Measurements from ENCODE around the gene MSLN.

MSLN gene

DNA sequence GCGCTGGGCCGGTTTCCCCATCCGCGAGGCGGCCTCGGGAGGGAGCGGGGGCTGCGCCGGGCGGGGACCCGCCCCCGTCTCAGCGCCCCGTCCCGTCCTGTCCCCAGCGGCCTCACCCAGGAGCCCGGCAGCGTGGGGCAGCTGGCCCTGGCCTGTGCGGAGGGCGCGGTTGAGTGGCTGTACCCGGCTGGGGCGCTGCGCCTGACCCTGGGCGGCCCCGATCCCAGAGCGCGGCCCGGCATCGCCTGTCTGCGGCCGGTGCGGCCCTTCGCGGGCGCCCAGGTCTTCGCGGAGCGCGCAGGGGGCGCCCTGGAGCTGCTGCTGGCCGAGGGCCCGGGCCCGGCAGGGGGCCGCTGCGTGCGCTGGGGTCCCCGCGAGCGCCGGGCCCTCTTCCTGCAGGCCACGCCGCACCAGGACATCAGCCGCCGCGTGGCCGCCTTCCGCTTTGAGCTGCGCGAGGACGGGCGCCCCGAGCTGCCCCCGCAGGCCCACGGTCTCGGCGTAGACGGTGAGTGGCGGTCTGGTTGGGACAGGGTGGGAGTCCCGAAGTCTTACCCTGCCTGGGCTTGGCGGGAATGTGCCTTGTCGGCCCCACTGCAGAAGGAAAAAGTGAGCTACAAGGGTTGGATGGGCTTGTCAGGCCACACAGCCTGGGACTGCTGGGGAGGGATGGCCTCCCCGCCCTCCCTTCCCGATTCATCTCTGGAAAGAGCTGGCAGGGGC is 44.9 kb upstream of the MSLN start:
- H3K27ac ChIP-seq (ENCODE audit: low read depth, low read length, poor library complexity, severe bottlenecking): no peak overlapping the region
- peaks cover 24% of the 10 kb centered on the region for H3K4me1 ChIP-seq (ENCODE audit: insufficient read depth, low read length, severe bottlenecking)
- TF ChIP-seq, protein P1, sequence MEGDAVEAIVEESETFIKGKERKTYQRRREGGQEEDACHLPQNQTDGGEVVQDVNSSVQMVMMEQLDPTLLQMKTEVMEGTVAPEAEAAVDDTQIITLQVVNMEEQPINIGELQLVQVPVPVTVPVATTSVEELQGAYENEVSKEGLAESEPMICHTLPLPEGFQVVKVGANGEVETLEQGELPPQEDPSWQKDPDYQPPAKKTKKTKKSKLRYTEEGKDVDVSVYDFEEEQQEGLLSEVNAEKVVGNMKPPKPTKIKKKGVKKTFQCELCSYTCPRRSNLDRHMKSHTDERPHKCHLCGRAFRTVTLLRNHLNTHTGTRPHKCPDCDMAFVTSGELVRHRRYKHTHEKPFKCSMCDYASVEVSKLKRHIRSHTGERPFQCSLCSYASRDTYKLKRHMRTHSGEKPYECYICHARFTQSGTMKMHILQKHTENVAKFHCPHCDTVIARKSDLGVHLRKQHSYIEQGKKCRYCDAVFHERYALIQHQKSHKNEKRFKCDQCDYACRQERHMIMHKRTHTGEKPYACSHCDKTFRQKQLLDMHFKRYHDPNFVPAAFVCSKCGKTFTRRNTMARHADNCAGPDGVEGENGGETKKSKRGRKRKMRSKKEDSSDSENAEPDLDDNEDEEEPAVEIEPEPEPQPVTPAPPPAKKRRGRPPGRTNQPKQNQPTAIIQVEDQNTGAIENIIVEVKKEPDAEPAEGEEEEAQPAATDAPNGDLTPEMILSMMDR (IDR thresholded peaks at IDR 0.05; ENCODE audit: low read length): peak; percentile 13; the same call in 1 of the 2 replicates
- no peak for TF ChIP-seq EZH2 (IDR thresholded peaks at IDR 0.05; ENCODE audit: borderline replicate concordance, low read length)
- no peak overlapping the region for H2AFZ ChIP-seq (ENCODE audit: low read length)
- peak overlapping the region; percentile 78 for H3K4me2 ChIP-seq (ENCODE audit: low read length)
- no peaks in the 10 kb centered on the region for H3K9me2 ChIP-seq (ENCODE audit: low read depth, low read length)
- peak overlapping the region; percentile 57 for H3K4me3 ChIP-seq (ENCODE audit: low read depth, low read length, poor library complexity, severe bottlenecking)
- H3K36me3 ChIP-seq (ENCODE audit: insufficient read depth, low read length): no peaks in the 10 kb centered on the region
- peaks cover 22% of the 10 kb centered on the region for H3K27me3 ChIP-seq (ENCODE audit: insufficient read depth, low read length)
- no peak overlapping the region; the same call in 1 of the 2 replicates for H3K9ac ChIP-seq (ENCODE audit: low read length)
- H3F3A ChIP-seq (ENCODE audit: insufficient read depth, low read length): no peaks in the 10 kb centered on the region
- H4K20me1 ChIP-seq (ENCODE audit: insufficient read depth, low read length): no peaks in the 10 kb centered on the region
- no peaks in the 10 kb centered on the region for H3K9me3 ChIP-seq (ENCODE audit: low read length)
- H3K79me2 ChIP-seq (ENCODE audit: insufficient read depth, low read length): no peaks in the 10 kb centered on the region

DNA sequence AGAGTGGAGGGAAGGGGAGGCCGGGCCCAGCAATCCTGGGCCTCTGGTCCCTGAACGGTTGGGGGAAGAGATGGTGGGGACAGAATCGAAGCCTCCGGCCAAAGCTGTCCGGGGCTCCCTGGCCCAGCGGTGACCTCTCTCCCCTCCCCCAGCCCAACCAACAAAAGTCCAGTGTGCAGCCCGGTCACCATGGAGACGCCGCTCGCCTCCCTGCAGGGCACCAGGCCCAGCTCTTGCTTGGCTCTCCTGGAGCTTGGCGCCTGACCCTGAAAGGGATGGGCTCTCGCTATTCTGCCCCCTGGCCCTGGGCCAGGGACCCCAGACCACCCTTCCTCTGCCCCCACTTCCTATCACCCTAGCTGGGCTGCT is 44.4 kb upstream of the MSLN start:
- Histone ChIP-seq H3K27me3 (ENCODE audit: insufficient read depth, low read length) (peaks cover 18% of the 10 kb centered on the region), H3K9me2 (ENCODE audit: low read depth, low read length) (no peaks in the 10 kb centered on the region), H3K9ac (ENCODE audit: low read length) (no peak overlapping the region), H3K4me1 (ENCODE audit: insufficient read depth, low read length, severe bottlenecking) (peaks cover 24% of the 10 kb centered on the region), H3K4me2 (ENCODE audit: low read length) (peak overlapping the region; percentile 78; the same call in 1 of the 2 replicates), H3K27ac (ENCODE audit: low read depth, low read length, poor library complexity, severe bottlenecking) (no peak overlapping the region), H3K36me3 (ENCODE audit: insufficient read depth, low read length) (no peaks in the 10 kb centered on the region), H3K9me3 (ENCODE audit: low read length) (no peaks in the 10 kb centered on the region), H3F3A (ENCODE audit: insufficient read depth, low read length) (no peaks in the 10 kb centered on the region), H3K79me2 (ENCODE audit: insufficient read depth, low read length) (no peaks in the 10 kb centered on the region), H2AFZ (ENCODE audit: low read length) (no peak overlapping the region), H4K20me1 (ENCODE audit: insufficient read depth, low read length) (no peaks in the 10 kb centered on the region), H3K4me3 (ENCODE audit: low read depth, low read length, poor library complexity, severe bottlenecking) (no peak overlapping the region)
- no peak for TF ChIP-seq EZH2 (IDR thresholded peaks at IDR 0.05; ENCODE audit: borderline replicate concordance, low read length)
- TF ChIP-seq, protein P1 (IDR thresholded peaks at IDR 0.05; ENCODE audit: low read length): no peak

DNA sequence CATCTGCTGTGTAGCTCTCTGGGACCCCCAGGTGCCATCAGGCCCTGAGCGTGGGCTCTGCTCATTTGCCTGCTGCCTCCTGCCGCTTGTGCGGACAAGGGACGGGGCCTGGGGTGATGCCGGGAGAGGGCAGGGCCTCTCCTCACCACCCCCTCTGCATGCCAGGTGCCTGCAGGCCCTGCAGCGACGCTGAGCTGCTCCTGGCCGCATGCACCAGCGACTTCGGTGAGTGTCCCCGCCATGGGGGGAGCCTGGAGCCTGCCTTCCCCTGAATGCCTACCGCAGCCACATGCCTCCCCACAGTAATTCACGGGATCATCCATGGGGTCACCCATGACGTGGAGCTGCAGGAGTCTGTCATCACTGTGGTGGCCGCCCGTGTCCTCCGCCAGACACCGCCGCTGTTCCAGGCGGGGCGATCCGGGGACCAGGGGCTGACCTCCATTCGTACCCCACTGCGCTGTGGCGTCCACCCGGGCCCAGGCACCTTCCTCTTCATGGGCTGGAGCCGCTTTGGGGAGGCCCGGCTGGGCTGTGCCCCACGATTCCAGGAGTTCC is 43.7 kb upstream of the MSLN start:
- Histone ChIP-seq H3K4me3 (ENCODE audit: low read depth, low read length, poor library complexity, severe bottlenecking) (no peak overlapping the region), H3K79me2 (ENCODE audit: insufficient read depth, low read length) (no peaks in the 10 kb centered on the region), H2AFZ (ENCODE audit: low read length) (no peak overlapping the region), H3F3A (ENCODE audit: insufficient read depth, low read length) (no peaks in the 10 kb centered on the region), H3K27me3 (ENCODE audit: insufficient read depth, low read length) (peaks cover 18% of the 10 kb centered on the region), H3K9ac (ENCODE audit: low read length) (no peak overlapping the region), H4K20me1 (ENCODE audit: insufficient read depth, low read length) (no peaks in the 10 kb centered on the region), H3K4me2 (ENCODE audit: low read length) (no peak overlapping the region), H3K9me2 (ENCODE audit: low read depth, low read length) (no peaks in the 10 kb centered on the region), H3K36me3 (ENCODE audit: insufficient read depth, low read length) (no peaks in the 10 kb centered on the region), H3K4me1 (ENCODE audit: insufficient read depth, low read length, severe bottlenecking) (peaks cover 29% of the 10 kb centered on the region), H3K9me3 (ENCODE audit: low read length) (no peaks in the 10 kb centered on the region), H3K27ac (ENCODE audit: low read depth, low read length, poor library complexity, severe bottlenecking) (no peak overlapping the region)
- TF ChIP-seq, protein P1 (IDR thresholded peaks at IDR 0.05; ENCODE audit: low read length): no peak
- no peak for TF ChIP-seq EZH2 (IDR thresholded peaks at IDR 0.05; ENCODE audit: borderline replicate concordance, low read length)

All from OCI-LY1 (cell line).